NCI-H1436 treated with DMSO at 0.1 percent for 48 hours (cell line): ENCODE results near the gene DDX55.

Experiments
- DNase-seq: peaks from one replicate; lab custom pipeline; 2025; lab: John Stamatoyannopoulos, UW

The DDX55 gene

GRCh38 chr12:123608182-123608581 lies 6.3 kb downstream of the DDX55 start:
- DNase-seq: no peak

- DNase-seq: no peak
These were observed 12.2 kb downstream of the DDX55 start for GRCh38 chr12:123614110-123614509.

- DNase-seq: no peak
These were observed 12.6 kb downstream of the DDX55 start for GRCh38 chr12:123614531-123614930.

- DNase-seq: no peak
These were observed 15.2 kb downstream of the DDX55 start for GRCh38 chr12:123617144-123617543.

- no peak for DNase-seq
These were observed 15.7 kb downstream of the DDX55 start for GRCh38 chr12:123617580-123617979.

- DNase-seq: no peak
These were observed 19.2 kb downstream of the DDX55 start for GRCh38 chr12:123621101-123621500.

GRCh38 chr12:123621619-123622530 lies 20.0 kb downstream of the DDX55 start:
- no peak for DNase-seq

- peak; percentile 74 for DNase-seq
These were observed 31.7 kb downstream of the DDX55 start, which contains the start of the genes EIF2B1 and GTF2H3 for GRCh38 chr12:123633379-123634141. Gene EIF2B1, minus strand, starts transcription at chr12:123633686. Its CDS starts 129 bp downstream, at chr12:123633557. Gene GTF2H3, plus strand, starts transcription at chr12:123633829. Its CDS starts 31 bp downstream, at chr12:123633860.

GRCh38 chr12:123634142-123634561 lies 32.3 kb downstream of the DDX55 start:
- no peak for DNase-seq

- no peak for DNase-seq
These were observed 42.0 kb downstream of the DDX55 start for GRCh38 chr12:123643911-123644310.

- no peak for DNase-seq
These were observed 43.5 kb downstream of the DDX55 start for GRCh38 chr12:123645380-123645779.

GRCh38 chr12:123645878-123646277 lies 44.0 kb downstream of the DDX55 start:
- DNase-seq: no peak

- no peak for DNase-seq
These were observed 46.5 kb downstream of the DDX55 start for GRCh38 chr12:123648401-123648800.

GRCh38 chr12:123654129-123654701 lies 52.3 kb downstream of the DDX55 start:
- DNase-seq: no peak

GRCh38 chr12:123655420-123655819 lies 53.5 kb downstream of the DDX55 start:
- no peak for DNase-seq

- no peak for DNase-seq
These were observed 54.5 kb downstream of the DDX55 start for GRCh38 chr12:123656392-123656791.

GRCh38 chr12:123657211-123657610 lies 55.3 kb downstream of the DDX55 start:
- DNase-seq: no peak

- DNase-seq: no peak
These were observed 58.3 kb downstream of the DDX55 start for GRCh38 chr12:123659996-123660727.

- no peak for DNase-seq
These were observed 65.9 kb downstream of the DDX55 start for GRCh38 chr12:123667771-123668170.
